Lung (tissue), 12 donors: ENCODE measurements around the gene MESD. TPM values are rescaled to one million over a fixed set of nuclear protein-coding genes. Genes with fewer than 3 reads are reported as not detected.

Experiments
- ATAC-seq: fragments of 200-7000 bp; cut with Tn5 transposase; one replicate; pipeline ENCODE4 v1.9.1; 2020; ENCODE audit warnings: moderate number of reproducible peaks; ENCODE audit not compliant: insufficient read depth, low FRiP score
- DNase-seq, 3 donors: peaks; one replicate each; pipeline ENCODE4 v3.0.0-alpha.2; 2013 to 2017
- H3K27ac ChIP-seq, 2 donors: one replicate each; pipeline ENCODE4 v1.5.1; 2013; ENCODE audit warnings: mild to moderate bottlenecking in 2 of 2, moderate library complexity in 2 of 2, control low read depth in 1 of 2, inconsistent platforms in 1 of 2, low read depth in 1 of 2, low read length in 1 of 2
- H3K27me3 ChIP-seq, 3 donors: one replicate each; pipeline ENCODE4 v1.5.1; 2013; ENCODE audit warnings: low read length in 2 of 3; ENCODE audit not compliant: control insufficient read depth in 3 of 3, insufficient read depth in 3 of 3
- H3K36me3 ChIP-seq, 4 donors: one replicate each; pipeline ENCODE4 v1.5.1; 2013; ENCODE audit warnings: low read length in 4 of 4, mild to moderate bottlenecking in 1 of 4, moderate library complexity in 1 of 4; ENCODE audit not compliant: control insufficient read depth in 4 of 4, insufficient read depth in 4 of 4
- H3K4me1 ChIP-seq, 5 donors: one replicate each; pipeline ENCODE4 v1.5.1; 2013; ENCODE audit warnings: low read length in 5 of 5, mild to moderate bottlenecking in 2 of 5, moderate library complexity in 1 of 5; ENCODE audit not compliant: control insufficient read depth in 5 of 5, insufficient read depth in 5 of 5
- H3K4me3 ChIP-seq: one replicate; pipeline ENCODE4 v1.5.1; 2013; ENCODE audit warnings: mild to moderate bottlenecking, control low read depth, moderate library complexity
- H3K9ac ChIP-seq, 2 donors: one replicate each; pipeline ENCODE4 v1.5.1; 2013; ENCODE audit warnings: low read length in 2 of 2, control low read depth in 1 of 2; ENCODE audit not compliant: insufficient read depth in 1 of 2
- H3K9me3 ChIP-seq, 4 donors: one replicate each; pipeline ENCODE4 v1.5.1; 2013; ENCODE audit warnings: low read length in 3 of 4, mild to moderate bottlenecking in 1 of 4, moderate library complexity in 1 of 4; ENCODE audit not compliant: control insufficient read depth in 4 of 4, insufficient read depth in 3 of 4
- WGBS, 2 donors: extraction: QIAGEN DNeasy Blood & Tissue Kit; methylation state at CpG; one replicate each; pipeline ENCODE4 v1.1.7; 2013; 5-methylcytosine and 5-hydroxymethylcytosine counted together
- polyA plus RNA-seq, 2 donors: library from polyadenylated mRNA; stranded (reverse); fragments of 200-250 nt; gene quantifications; one replicate each; pipeline ENCODE4 v1.2.1, GENCODE V29; 2013
- total RNA-seq, 2 donors: library from RNA; depleted of rRNA in 1 of 2; stranded (reverse); fragments of >200 nt in 1 of 2; gene quantifications; one replicate each; pipeline ENCODE4 v1.2.1, GENCODE V29; 2014 to 2021
- TF ChIP-seq, protein P1 (sequence below): IDR thresholded peaks from 2 replicates; pipeline ENCODE4 v1.5.1; 2012; ENCODE audit warnings: mild to moderate bottlenecking; ENCODE audit errors: control extremely low read depth, extremely low read depth
- donor health status: control.
- donor health status: control.
- donor health status: Bipolar disorder and iron deficiency.
- donor health status: healthy.
- donor health status: DM: yes; HTN: yes; CAD: no.

Gene MESD
- total and polyA plus RNA-seq, 4 donors = 15.3 to 26.4 (median 21.9) TPM

DNA sequence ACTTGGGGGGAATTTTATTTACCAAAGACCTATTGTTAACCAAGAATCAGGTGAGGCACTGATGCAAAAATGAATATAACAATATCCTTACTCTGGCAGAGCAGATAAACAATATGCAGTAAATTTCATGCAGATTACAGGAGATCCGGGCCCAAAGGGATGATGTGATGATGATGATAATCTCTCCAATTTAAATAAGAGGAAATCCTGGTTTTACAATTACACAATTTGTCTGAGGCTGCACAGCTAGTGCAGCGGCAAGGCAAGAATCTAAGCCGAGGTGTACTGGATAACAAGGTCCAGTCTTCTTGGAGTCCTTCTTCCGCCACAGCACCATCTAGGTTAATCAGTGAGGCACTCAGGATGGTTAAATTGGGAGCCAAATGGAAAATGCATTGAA, 2.4 kb upstream of the MESD start:
- Histone ChIP-seq H3K36me3 (no peaks in the 10 kb centered on the region), H3K4me3 (no peak overlapping the region), H3K27ac (no peak overlapping the region), H3K9me3 (peaks cover 0 to 3% (median 0%) of the 10 kb centered on the region in 4 donors), H3K27me3 (no peaks in the 10 kb centered on the region), H3K9ac (no peak overlapping the region), H3K4me1 (peaks cover 0 to 17% (median 12%) of the 10 kb centered on the region in 5 donors)
- ATAC-seq (no peak), DNase-seq (no peak)
- WGBS, 2 donors = 41 to 68% methylated on average over 4 of the region's 4 CpGs
- TF ChIP-seq, protein P1, sequence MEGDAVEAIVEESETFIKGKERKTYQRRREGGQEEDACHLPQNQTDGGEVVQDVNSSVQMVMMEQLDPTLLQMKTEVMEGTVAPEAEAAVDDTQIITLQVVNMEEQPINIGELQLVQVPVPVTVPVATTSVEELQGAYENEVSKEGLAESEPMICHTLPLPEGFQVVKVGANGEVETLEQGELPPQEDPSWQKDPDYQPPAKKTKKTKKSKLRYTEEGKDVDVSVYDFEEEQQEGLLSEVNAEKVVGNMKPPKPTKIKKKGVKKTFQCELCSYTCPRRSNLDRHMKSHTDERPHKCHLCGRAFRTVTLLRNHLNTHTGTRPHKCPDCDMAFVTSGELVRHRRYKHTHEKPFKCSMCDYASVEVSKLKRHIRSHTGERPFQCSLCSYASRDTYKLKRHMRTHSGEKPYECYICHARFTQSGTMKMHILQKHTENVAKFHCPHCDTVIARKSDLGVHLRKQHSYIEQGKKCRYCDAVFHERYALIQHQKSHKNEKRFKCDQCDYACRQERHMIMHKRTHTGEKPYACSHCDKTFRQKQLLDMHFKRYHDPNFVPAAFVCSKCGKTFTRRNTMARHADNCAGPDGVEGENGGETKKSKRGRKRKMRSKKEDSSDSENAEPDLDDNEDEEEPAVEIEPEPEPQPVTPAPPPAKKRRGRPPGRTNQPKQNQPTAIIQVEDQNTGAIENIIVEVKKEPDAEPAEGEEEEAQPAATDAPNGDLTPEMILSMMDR = no peak

DNA sequence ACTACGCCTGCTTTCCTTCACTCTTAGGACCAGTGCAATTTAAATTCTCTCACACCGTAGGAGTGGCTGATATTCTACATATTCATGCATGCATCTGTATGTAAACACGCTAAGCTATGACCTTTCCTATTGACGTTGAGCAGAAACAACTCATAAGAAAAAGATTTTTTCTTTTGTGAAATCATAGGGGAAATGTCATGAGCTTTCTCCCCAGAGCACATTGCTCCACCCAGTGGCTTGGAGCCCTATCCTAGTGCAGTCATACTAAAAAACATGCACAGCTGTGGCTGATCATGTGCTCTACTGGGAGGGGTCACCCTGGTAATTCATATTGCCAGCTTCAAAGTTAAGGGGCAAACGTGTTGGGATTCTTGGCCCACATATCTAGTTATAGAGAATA, 1.8 kb upstream of the MESD start:
- Histone ChIP-seq H3K4me3 (no peak overlapping the region), H3K36me3 (no peaks in the 10 kb centered on the region), H3K9me3 (peaks cover 0 to 2% (median 0%) of the 10 kb centered on the region in 4 donors), H3K4me1 (peaks cover 0 to 17% (median 12%) of the 10 kb centered on the region in 5 donors), H3K9ac (no peak overlapping the region), H3K27ac (no peak overlapping the region), H3K27me3 (no peaks in the 10 kb centered on the region)
- no peak for ATAC-seq
- WGBS, 2 donors = 55 to 65% methylated on average over 5 of the region's 5 CpGs
- DNase-seq = peak in 2 of 3 donors; percentile 31 to 55
- TF ChIP-seq, protein P1 = no peak

DNA sequence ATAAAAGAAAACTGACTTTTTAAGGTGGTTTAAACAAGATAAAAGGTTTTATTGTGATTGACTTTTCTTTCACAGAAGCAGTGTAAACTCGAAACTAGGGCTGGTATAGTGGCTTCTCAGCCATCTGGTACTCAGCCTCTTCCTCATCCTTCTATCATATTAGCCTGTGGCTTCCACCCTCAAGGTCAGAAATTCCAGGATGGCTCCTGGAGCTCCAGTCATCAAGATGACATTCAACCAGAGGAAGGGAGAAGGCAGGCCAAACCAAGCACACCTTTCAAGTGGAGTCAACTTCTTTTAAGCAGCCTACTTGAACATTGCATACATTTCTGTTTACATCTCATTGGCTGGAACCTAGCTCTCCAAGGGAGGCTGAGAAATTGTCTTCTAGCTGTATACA, 1.3 kb upstream of the MESD start:
- no peak overlapping the region for H3K27ac ChIP-seq

More for the DNA sequence above, 1.3 kb upstream of the MESD start:
- Histone ChIP-seq H3K36me3 (no peaks in the 10 kb centered on the region), H3K27me3 (no peaks in the 10 kb centered on the region), H3K9me3 (no peaks in the 10 kb centered on the region), H3K4me3 (no peak overlapping the region), H3K4me1 (peaks cover 0 to 17% (median 12%) of the 10 kb centered on the region in 5 donors), H3K9ac (no peak overlapping the region)
- TF ChIP-seq, protein P1 = no peak
- no peak for ATAC-seq
- DNase-seq = no peak
- 85 to 89% methylated on average over 1 of the region's 1 CpG for WGBS, 2 donors
